ENCODE data around the gene EPX. TPM values are rescaled to one million over a fixed set of nuclear protein-coding genes. Genes with fewer than 3 reads are reported as not detected.

The EPX gene
- total RNA-seq, 1 experiment from 2014 or later, result not detected

- Histone ChIP-seq H2AFZ (ENCODE audit: low read length) (no peak overlapping the region), H3K4me3 (ENCODE audit: low read length) (no peak overlapping the region), H3K27ac (ENCODE audit: low read length) (no peak overlapping the region), H3K36me3 (ENCODE audit: low read depth, low read length) (no peaks in the 10 kb centered on the region), H3K9ac (ENCODE audit: low read length) (no peak overlapping the region), H4K20me1 (ENCODE audit: low read length) (no peaks in the 10 kb centered on the region), H3F3A (ENCODE audit: low read length, unreplicated experiment) (no peaks in the 10 kb centered on the region), H3K4me1 (ENCODE audit: insufficient read depth, low read length) (peaks cover 17% of the 10 kb centered on the region), H3K79me2 (ENCODE audit: low read length) (no peaks in the 10 kb centered on the region), H3K9me3 (ENCODE audit: low read length) (no peaks in the 10 kb centered on the region), H3K4me2 (ENCODE audit: low read length) (no peak overlapping the region), H3K9me2 (replicated peaks; ENCODE audit: low read length) (no peaks in the 10 kb centered on the region), H3K27me3 (ENCODE audit: low read length) (peaks cover 9% of the 10 kb centered on the region; the same call in 1 of the 2 replicates)
- BruUV-seq (replicated peaks), result no TSS peak
- DNase-seq (no peak), ATAC-seq (no peak)
- TF ChIP-seq CTCF (conservative IDR thresholded peaks at IDR 0.05; ENCODE audit: low read depth, low read length), result no peak
- TF ChIP-seq EZH2 (IDR thresholded peaks at IDR 0.05; ENCODE audit: low read length, unreplicated experiment), result no peak
- no peak for TF ChIP-seq EZH2phosphoT487 (IDR thresholded peaks at IDR 0.05; ENCODE audit: borderline replicate concordance, low read length)
- ChIA-PET POLR2A (ENCODE audit: unreplicated experiment) (no interaction called here), CTCF (no interaction called here)
- intact Hi-C loops (cut with micrococcal nuclease), result no loop called here
These were observed 36.2 kb downstream of the EPX start for GRCh38 chr17:58228679-58229078.

- intact Hi-C loops (cut with micrococcal nuclease), result no loop called here
- POLR2A ChIA-PET (ENCODE audit: unreplicated experiment), result no interaction called here
- H3K4me1 ChIP-seq (ENCODE audit: insufficient read depth, low read length), result peaks cover 10% of the 10 kb centered on the region
- no peak overlapping the region for H3K4me3 ChIP-seq (ENCODE audit: low read length)
- CTCF ChIA-PET, result no interaction called here
- no peaks in the 10 kb centered on the region for H3K36me3 ChIP-seq (ENCODE audit: low read depth, low read length)
- no peak for ATAC-seq
- no peaks in the 10 kb centered on the region for H3K79me2 ChIP-seq (ENCODE audit: low read length)
- BruUV-seq (replicated peaks), result no TSS peak
- no peaks in the 10 kb centered on the region for H4K20me1 ChIP-seq (ENCODE audit: low read length)
- H3K9me2 ChIP-seq (replicated peaks; ENCODE audit: low read length), result no peaks in the 10 kb centered on the region
- no peak overlapping the region for H2AFZ ChIP-seq (ENCODE audit: low read length)
- no peaks in the 10 kb centered on the region for H3K9me3 ChIP-seq (ENCODE audit: low read length)
- no peaks in the 10 kb centered on the region for H3F3A ChIP-seq (ENCODE audit: low read length, unreplicated experiment)
- peaks cover 12% of the 10 kb centered on the region; the same call in 1 of the 2 replicates for H3K27me3 ChIP-seq (ENCODE audit: low read length)
- no peak overlapping the region for H3K9ac ChIP-seq (ENCODE audit: low read length)
- no peak for DNase-seq
- no peak overlapping the region for H3K4me2 ChIP-seq (ENCODE audit: low read length)
- H3K27ac ChIP-seq (ENCODE audit: low read length), result no peak overlapping the region
- TF ChIP-seq CTCF (conservative IDR thresholded peaks at IDR 0.05; ENCODE audit: low read depth, low read length), result no peak
- no peak for TF ChIP-seq EZH2phosphoT487 (IDR thresholded peaks at IDR 0.05; ENCODE audit: borderline replicate concordance, low read length)
- no peak for TF ChIP-seq EZH2 (IDR thresholded peaks at IDR 0.05; ENCODE audit: low read length, unreplicated experiment)
These were observed 36.9 kb downstream of the EPX start for GRCh38 chr17:58229384-58229783.

- TF ChIP-seq EZH2phosphoT487 (IDR thresholded peaks at IDR 0.05; ENCODE audit: borderline replicate concordance, low read length) (no peak), EZH2 (IDR thresholded peaks at IDR 0.05; ENCODE audit: low read length, unreplicated experiment) (no peak), CTCF (conservative IDR thresholded peaks at IDR 0.05; ENCODE audit: low read depth, low read length) (no peak)
- H2AFZ ChIP-seq (ENCODE audit: low read length), result no peak overlapping the region
- H3K27ac ChIP-seq (ENCODE audit: low read length), result no peak overlapping the region
- ATAC-seq (no peak), DNase-seq (no peak)
- H3K4me1 ChIP-seq (ENCODE audit: insufficient read depth, low read length), result peaks cover 7% of the 10 kb centered on the region; the same call in 1 of the 2 replicates
- no peaks in the 10 kb centered on the region for H3K79me2 ChIP-seq (ENCODE audit: low read length)
- no peak overlapping the region for H3K4me3 ChIP-seq (ENCODE audit: low read length)
- no TSS peak for BruUV-seq (replicated peaks)
- POLR2A ChIA-PET (ENCODE audit: unreplicated experiment), result no interaction called here
- H4K20me1 ChIP-seq (ENCODE audit: low read length), result no peaks in the 10 kb centered on the region
- H3K36me3 ChIP-seq (ENCODE audit: low read depth, low read length), result no peaks in the 10 kb centered on the region
- peaks cover 17% of the 10 kb centered on the region for H3K27me3 ChIP-seq (ENCODE audit: low read length)
- no peak overlapping the region for H3K9ac ChIP-seq (ENCODE audit: low read length)
- no peaks in the 10 kb centered on the region for H3K9me2 ChIP-seq (replicated peaks; ENCODE audit: low read length)
- CTCF ChIA-PET, result no interaction called here
- H3K9me3 ChIP-seq (ENCODE audit: low read length), result no peaks in the 10 kb centered on the region
- intact Hi-C loops (cut with micrococcal nuclease), result no loop called here
- H3K4me2 ChIP-seq (ENCODE audit: low read length), result no peak overlapping the region
- H3F3A ChIP-seq (ENCODE audit: low read length, unreplicated experiment), result no peaks in the 10 kb centered on the region
These were observed 37.4 kb downstream of the EPX start for GRCh38 chr17:58229881-58230280.
